Endothelial cell of umbilical vein (primary cell): ENCODE results near the gene DDX49. TPM values are rescaled to one million over a fixed set of nuclear protein-coding genes. Genes with fewer than 3 reads are reported as not detected.
A peak's percentile ranks its signal among the peaks of the same experiment; 100 is the strongest.
"Not testable (repeated sequence)": the region's sequence is repeated elsewhere in the genome, so short reads cannot be mapped to it uniquely, and the experiment has no call there.

ENCODE experiments used
- BruUV-seq: library from RNA; stranded (reverse); fragments of 400-500 nt; replicated peaks from 2 replicates; lab custom pipeline; 2021; lab: Mats Ljungman, UMichigan
- CTCF ChIA-PET: fragments of 300-600, 350-600 bp; sonication (Branson Sonifier 250); formaldehyde crosslinking; loops from one replicate; lab custom pipeline; 2021; ENCODE audit warnings: antibody characterized with exemption, inconsistent platforms; lab: Charles Lee
- POLR2A ChIA-PET: fragments of 300-600, 350-600 bp; sonication (Branson Sonifier 250); formaldehyde crosslinking; loops from one replicate; lab custom pipeline; 2021; ENCODE audit warnings: antibody characterized with exemption, inconsistent platforms; lab: Charles Lee
- DNase-seq: peaks from one replicate; pipeline ENCODE4 v3.0.0-alpha.2; 2011; ENCODE audit warnings: low read depth, low spot score
- FAIRE-seq: peaks from 2 replicates; lab custom pipeline; 2011; peaks lifted over from hg19 to GRCh38; lab: Jason Lieb, UNC
- H2AFZ ChIP-seq: 2 replicates; pipeline ENCODE4 v1.6.0; 2012; ENCODE audit warnings: low read depth, low read length, control low read depth, inconsistent platforms
- H3K27ac ChIP-seq: 2 replicates; pipeline ENCODE4 v1.5.1; 2011; ENCODE audit warnings: low read depth, mild to moderate bottlenecking, control low read depth, low read length, moderate library complexity; ENCODE audit not compliant: insufficient read depth
- H3K27me3 ChIP-seq, 2 experiments: 2 replicates each; pipeline versions ENCODE4 v1.6.0 to v1.6.1; 2011; ENCODE audit warnings: low read length in 2 of 2, mixed read lengths in 1 of 2; ENCODE audit not compliant: control insufficient read depth in 2 of 2, insufficient read depth in 2 of 2
- H3K36me3 ChIP-seq, 2 experiments: 2 replicates in 1 of 2; 3 replicates in 1 of 2; pipeline ENCODE4 v1.5.1; 2011; ENCODE audit warnings: low read length in 2 of 2, mild to moderate bottlenecking in 1 of 2, moderate library complexity in 1 of 2; ENCODE audit not compliant: control insufficient read depth in 2 of 2, insufficient read depth in 2 of 2; ENCODE audit errors: extremely low read depth in 1 of 2
- H3K4me1 ChIP-seq: 3 replicates; pipeline ENCODE4 v1.5.1; 2011; ENCODE audit warnings: mild to moderate bottlenecking, low read length; ENCODE audit not compliant: control insufficient read depth, insufficient read depth; ENCODE audit errors: extremely low read depth
- H3K4me2 ChIP-seq: 2 replicates; pipeline ENCODE4 v1.6.1; 2011; ENCODE audit warnings: low read length, control low read depth, mixed read lengths; ENCODE audit not compliant: insufficient read depth
- H3K4me3 ChIP-seq, 3 experiments: fragments of 200-600 bp in 1 of 3; sonication (generic), shearing (Covaris generic) in 1 of 3; replicated peaks in 1 of 3; 2 replicates each; pipeline ENCODE4 v1.5.1; 2011 to 2016; ENCODE audit warnings: control low read depth in 3 of 3, low read length in 3 of 3, mild to moderate bottlenecking in 2 of 3, inconsistent platforms in 1 of 3, low read depth in 1 of 3, moderate library complexity in 1 of 3; ENCODE audit not compliant: insufficient read depth in 1 of 3
- H3K79me2 ChIP-seq: 2 replicates; pipeline ENCODE4 v1.6.0; 2012; ENCODE audit warnings: low read length, inconsistent platforms; ENCODE audit not compliant: control insufficient read depth, insufficient read depth
- H3K9ac ChIP-seq: replicated peaks from 2 replicates; pipeline ENCODE3; 2011; ENCODE audit warnings: low read length, control low read depth; ENCODE audit not compliant: insufficient read depth; ENCODE audit errors: extremely low read depth
- H3K9me1 ChIP-seq: replicated peaks from 3 replicates; pipeline ENCODE4 v1.6.0; 2011; ENCODE audit warnings: mild to moderate bottlenecking, low read length; ENCODE audit not compliant: control insufficient read depth, insufficient read depth; ENCODE audit errors: extremely low read depth
- H3K9me3 ChIP-seq: replicated peaks from 2 replicates; pipeline ENCODE4 v1.5.1; 2012; ENCODE audit warnings: low read length, inconsistent platforms; ENCODE audit not compliant: control insufficient read depth, insufficient read depth
- H4K20me1 ChIP-seq: replicated peaks from 2 replicates; pipeline ENCODE3; 2011; ENCODE audit warnings: mild to moderate bottlenecking, low read length; ENCODE audit not compliant: control insufficient read depth, insufficient read depth; ENCODE audit errors: extremely low read depth
- CTCF ChIP-seq, 2 donors: IDR thresholded peaks; 1 replicate in 1 of 2; 2 replicates in 1 of 2; pipeline ENCODE4 v1.5.1; 2011; ENCODE audit warnings: low read length in 2 of 2, mild to moderate bottlenecking in 2 of 2, moderate library complexity in 2 of 2, control low read depth in 1 of 2, inconsistent platforms in 1 of 2, low read depth in 1 of 2; ENCODE audit not compliant: insufficient read depth in 1 of 2; ENCODE audit errors: extremely low read depth in 1 of 2
- MAX ChIP-seq: IDR thresholded peaks from 2 replicates; pipeline ENCODE4 v1.6.1; 2011; ENCODE audit not compliant: insufficient read depth, insufficient read length
- dilution Hi-C: fragments of 300-500 bp; cut with MboI; formaldehyde crosslinking; loops from one replicate; pipeline ENCODE4 v1.15.0; 2019; ENCODE audit warnings: low sequenced_read_pairs; ENCODE audit not compliant: extremely low pct_ligation_motif_present
- intact Hi-C: fragments of 100-400 bp; cut with micrococcal nuclease; formaldehyde crosslinking; loops from one replicate; pipeline ENCODE4 v1.10.0; 2022
- polyA plus RNA-seq, 4 experiments: library from polyadenylated mRNA; depleted of rRNA in 3 of 4; stranded (reverse) in 3 of 4; unstranded in 1 of 4; fragments of >200 nt; gene quantifications; 2 replicates each; pipeline versions ENCODE4 v1.2.1 to v1.2.3, GENCODE V29; 2011 to 2012; ENCODE audit warnings: missing spikeins in 1 of 4
- total RNA-seq: library from RNA; stranded (reverse); gene quantifications from 2 replicates; pipeline ENCODE4 v1.2.3, GENCODE V29; 2021

Gene DDX49
- total and polyA plus RNA-seq, 2 donors (not counting 3 experiments of a cell fraction or from before 2014, with no cell fraction given), result 51.9 to 60.1 TPM

GRCh38 chr19:18915639-18916038, 3.9 kb upstream of the DDX49 start:
- dilution Hi-C loops, result no loop called here
- ChIA-PET POLR2A (no interaction called here), CTCF (interaction anchor here (0.6 to 1.5 kb wide), 7 partner anchors 16 to 322 kb away, joined by 3 to 9 read pairs (median 4); partner anchors contain the start of gene CERS1)
- no peak overlapping the region for H3K27ac ChIP-seq
- no peaks in the 10 kb centered on the region for H3K9me3 ChIP-seq
- no peak for TF ChIP-seq MAX
- peak; percentile 42 to 60 for TF ChIP-seq CTCF (IDR thresholded peaks at IDR 0.05; ENCODE audit: extremely low read depth in 1 of 2, insufficient read depth in 1 of 2, low read depth in 1 of 2, low read length in 2 of 2)
- peaks cover 5 to 17% of the 10 kb centered on the region in 2 experiments for H3K36me3 ChIP-seq
- intact Hi-C loops, result loop anchor here (1.0 to 10.0 kb wide), 3 partner anchors 51 to 461 kb away; no protein-coding TSS in a partner anchor
- peaks cover 54% of the 10 kb centered on the region for H3K79me2 ChIP-seq
- H3K4me1 ChIP-seq, result peaks cover 13% of the 10 kb centered on the region
- H3K9ac ChIP-seq, result no peak overlapping the region
- FAIRE-seq (peak; percentile 55), DNase-seq (peak; percentile 55)
- H3K4me2 ChIP-seq, result no peak overlapping the region
- no peak overlapping the region for H3K4me3 ChIP-seq
- H3K9me1 ChIP-seq, result no peaks in the 10 kb centered on the region
- H4K20me1 ChIP-seq, result peaks cover 2% of the 10 kb centered on the region
- BruUV-seq, result no TSS peak
- no peaks in the 10 kb centered on the region for H3K27me3 ChIP-seq
- no peak overlapping the region for H2AFZ ChIP-seq

DNA sequence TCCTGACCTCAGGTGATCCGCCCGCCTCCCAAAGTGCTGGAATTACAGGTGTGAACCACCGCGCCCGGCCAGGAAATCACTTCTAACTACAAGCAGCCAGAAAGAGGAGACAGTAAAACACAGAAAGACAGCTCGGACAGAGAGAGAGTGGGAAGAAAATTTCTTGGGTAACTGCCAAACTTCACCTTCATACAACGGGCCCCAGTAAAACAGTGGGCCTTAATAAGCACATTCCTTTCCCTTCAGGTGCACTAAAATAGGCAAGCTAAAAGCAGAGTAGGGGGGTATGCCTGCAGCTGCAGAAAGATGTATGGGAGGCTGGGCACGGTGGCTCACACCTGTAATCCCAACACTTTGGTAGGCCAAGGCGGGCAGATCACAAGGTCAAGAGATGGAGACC, 1.9 kb upstream of the DDX49 start:
- ChIA-PET CTCF (interaction anchor here (0.6 to 2.3 kb wide), 2 partner anchors 70 to 240 kb away, joined by 3 to 23 read pairs; no protein-coding TSS in a partner anchor), POLR2A (interaction anchor here (0.7 kb wide), 1 partner anchor 133 kb away, joined by 12 read pairs; no protein-coding TSS in a partner anchor)
- intact Hi-C loops, result loop anchor here (10.0 kb wide), 2 partner anchors 53 to 463 kb away; no protein-coding TSS in a partner anchor
- H3K4me2 ChIP-seq, H4K20me1 ChIP-seq, H3K9ac ChIP-seq, H3K9me3 ChIP-seq, H3K27ac ChIP-seq, H3K9me1 ChIP-seq, H3K4me3 ChIP-seq, BruUV-seq, dilution Hi-C loops, DNase-seq, H3K27me3 ChIP-seq, FAIRE-seq, H2AFZ ChIP-seq: not testable (repeated sequence)
- H3K36me3 ChIP-seq, result peaks cover 11 to 26% of the 10 kb centered on the region in 2 experiments
- H3K4me1 ChIP-seq, result peaks cover 13% of the 10 kb centered on the region
- H3K79me2 ChIP-seq, result peaks cover 59% of the 10 kb centered on the region
